SH-SY5Y (cell line): ENCODE data around the gene AP3S1.

Experiments
- GATA2 ChIP-seq: IDR thresholded peaks from 2 replicates; pipeline ENCODE4 v1.6.1; 2011; ENCODE audit warnings: mild to moderate bottlenecking, low read depth, low read length
- GATA3 ChIP-seq: IDR thresholded peaks from 2 replicates; pipeline ENCODE4 v1.6.1; 2011; ENCODE audit warnings: low read depth, mild to moderate bottlenecking, low read length, moderate library complexity

DNA sequence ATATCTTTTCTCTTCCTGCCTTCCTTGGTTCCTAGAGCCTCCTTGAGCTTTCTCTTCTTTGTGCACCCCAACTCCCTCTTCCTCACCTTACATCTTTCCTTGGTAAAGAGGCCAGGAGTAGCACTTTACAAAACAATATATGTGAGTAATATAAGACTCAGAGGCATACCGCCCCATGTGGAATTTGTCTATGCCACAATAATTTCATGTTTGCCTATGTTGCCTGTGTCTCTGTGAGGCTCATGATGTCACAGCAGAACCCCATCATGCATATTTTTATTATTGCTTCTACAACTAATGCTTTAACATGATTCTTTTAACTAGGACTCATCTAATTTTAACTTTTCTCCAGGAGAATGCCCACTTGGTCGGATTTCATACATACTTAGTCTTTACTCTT lies 105.5 kb downstream of the AP3S1 start:
- TF ChIP-seq GATA2 (no peak), GATA3 (no peak)
